Ureter (tissue), 1 donor: ENCODE results near the gene TLE1. TPM values are rescaled to one million over a fixed set of nuclear protein-coding genes. Genes with fewer than 3 reads are reported as not detected.
"Not testable (repeated sequence)": the region's sequence is repeated elsewhere in the genome, so short reads cannot be mapped to it uniquely, and the experiment has no call there.

ENCODE experiments used
- DNase-seq: peaks from one replicate; pipeline ENCODE4 v3.0.0-alpha.2; 2020; ENCODE audit warnings: low spot score
- total RNA-seq: library from RNA; stranded (reverse); gene quantifications from one replicate; pipeline ENCODE4 v1.2.4, GENCODE V29; 2023
- donor health status: DM: yes; HTN: yes; CAD: no.

The TLE1 gene
- total RNA-seq: 74.0 TPM

DNA sequence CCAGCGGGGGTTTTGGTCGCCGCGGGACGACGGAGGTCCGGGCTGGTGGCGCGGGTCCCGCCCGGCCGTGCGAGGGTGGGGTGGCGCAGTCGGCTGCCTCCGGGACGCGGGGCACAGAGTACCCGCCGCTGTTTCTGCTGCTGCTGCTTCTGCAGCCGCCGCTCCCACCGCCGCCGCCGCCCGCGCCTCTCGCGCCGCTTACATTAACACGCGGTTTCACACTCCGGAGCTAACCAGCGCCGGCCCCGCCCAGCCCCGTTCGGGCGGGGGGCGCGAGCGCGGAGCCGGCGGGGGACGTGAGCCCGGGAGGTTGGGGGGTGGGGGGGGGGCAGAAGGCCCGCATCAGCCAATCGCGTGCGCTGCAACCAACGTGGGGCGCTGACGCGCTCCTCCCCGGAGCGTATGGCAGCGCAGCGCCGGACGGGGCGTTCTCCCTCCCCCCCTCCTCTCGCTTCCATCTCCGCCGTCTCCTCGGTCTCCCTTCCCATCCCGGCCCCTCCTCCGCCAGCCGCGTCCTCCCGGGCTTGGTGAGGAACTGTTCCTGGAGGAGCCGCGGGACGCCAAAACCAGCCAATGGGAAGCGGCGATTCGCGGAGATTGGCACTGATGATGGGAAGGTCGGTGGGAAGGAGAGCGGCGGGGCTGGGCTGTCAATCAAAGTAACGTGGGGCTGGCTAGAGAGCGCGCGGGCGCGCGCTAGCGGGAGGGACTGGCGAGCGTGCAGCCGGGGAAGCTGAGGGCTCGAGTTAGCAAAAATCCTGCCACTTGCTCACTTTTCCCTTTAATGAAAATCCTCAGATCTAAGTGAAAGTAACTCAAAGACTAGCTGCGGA, at the start of gene TLE1:
TLE1 (minus strand) TSS at position 205 of the 833 bp plus-strand sequence. CDS start 1,307 bp downstream, outside the sequence.
- DNase-seq: peak; percentile 99

DNA sequence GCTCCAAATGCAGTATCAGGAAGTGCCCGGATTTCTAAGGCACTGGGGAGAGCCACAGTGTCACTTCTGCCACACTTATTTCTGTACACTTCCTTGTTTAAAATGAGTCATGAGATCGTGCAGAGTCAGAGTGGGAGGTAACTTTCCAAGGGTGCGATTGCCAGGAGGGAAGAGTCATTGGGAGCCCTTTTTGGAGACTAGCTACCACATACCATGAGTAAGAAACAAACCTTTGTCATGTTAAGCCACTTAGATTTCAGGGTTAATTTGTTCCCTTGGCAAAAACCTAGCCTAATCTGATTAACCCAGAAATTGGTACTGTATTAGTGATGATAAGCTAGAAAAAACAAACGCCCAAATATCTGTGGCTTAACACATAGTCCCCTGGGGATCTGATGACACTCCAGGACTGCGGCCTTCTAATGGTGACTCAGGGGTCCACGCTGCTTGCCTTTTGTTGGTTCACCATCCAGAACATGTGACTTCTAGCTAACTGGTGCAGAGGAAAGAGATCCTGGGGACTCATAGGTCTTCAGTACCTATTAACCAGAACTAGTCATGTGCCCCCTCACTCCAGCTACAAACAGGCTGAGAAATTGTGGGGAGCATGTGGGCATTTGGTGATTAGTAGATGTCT, 48.6 kb upstream of the TLE1 start:
- peak; percentile 80 for DNase-seq

DNA sequence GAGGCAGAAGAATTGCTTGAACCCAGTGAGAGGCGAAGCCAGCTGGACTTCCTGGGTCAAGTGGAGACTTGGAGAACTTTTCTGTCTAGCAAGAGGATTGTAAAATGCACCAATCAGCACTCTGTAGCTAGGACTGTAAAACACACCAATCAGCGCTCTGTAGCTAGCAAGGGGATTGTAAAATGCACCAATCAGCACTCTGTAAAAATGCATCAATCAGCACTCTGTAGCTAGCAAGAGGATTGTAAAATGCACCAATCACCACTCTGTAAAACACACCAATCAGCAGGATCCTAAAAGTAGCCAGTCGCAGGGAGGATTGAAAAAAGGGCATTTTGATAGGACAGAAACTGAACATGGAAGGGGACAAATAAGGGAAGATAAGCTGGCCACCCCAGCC, 41.2 kb upstream of the TLE1 start:
- not testable (repeated sequence) for DNase-seq

DNA sequence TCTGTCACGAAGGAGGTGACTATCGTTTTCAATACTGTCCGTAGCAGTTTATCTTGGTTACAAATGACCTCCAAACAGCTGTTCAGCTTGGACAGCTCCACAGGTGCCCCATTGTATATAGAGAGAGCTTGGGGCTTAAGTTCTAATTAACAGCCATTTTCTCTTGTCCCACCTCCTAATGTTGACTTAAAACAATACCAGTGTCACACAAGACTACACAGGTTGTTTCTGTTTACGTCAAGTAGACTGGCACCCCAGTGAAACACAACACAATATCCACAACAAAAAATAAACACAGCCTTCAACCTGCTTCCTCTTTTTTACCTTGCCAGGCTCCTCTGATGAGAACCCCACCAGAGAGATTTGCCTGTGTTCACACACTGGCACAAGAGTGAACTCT, 39.8 kb upstream of the TLE1 start:
- DNase-seq: no peak

DNA sequence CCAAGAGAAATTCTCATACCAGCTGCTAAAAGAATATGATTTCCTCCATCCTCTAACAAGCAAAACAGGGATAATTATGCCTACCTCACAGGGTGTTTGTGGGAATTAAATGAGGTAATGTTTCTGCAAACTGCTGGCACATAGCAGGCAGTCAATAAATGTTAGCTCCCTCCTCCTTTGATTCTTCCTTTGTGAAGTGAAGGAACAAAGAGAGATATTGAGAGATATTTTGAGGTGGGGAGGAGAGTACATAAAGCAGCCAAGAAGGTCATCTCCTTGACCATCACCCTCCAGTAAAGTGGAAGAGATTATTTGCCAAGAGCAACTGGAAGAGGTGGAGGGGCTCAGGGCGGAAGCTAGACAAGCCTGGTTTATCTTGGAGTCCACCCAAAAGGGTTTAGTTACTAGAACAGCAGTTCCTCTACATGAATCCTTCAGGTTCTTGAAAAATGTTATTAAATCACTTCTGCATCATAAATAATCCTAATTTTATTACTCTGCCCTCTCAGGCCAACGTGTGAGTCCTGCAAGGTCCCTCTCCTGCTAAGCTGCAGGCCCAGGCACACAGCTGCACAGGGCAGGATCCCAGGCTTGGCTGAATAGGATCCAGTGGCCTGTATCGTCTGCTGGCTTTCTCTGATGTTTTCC, 35.0 kb upstream of the TLE1 start:
- no peak for DNase-seq

DNA sequence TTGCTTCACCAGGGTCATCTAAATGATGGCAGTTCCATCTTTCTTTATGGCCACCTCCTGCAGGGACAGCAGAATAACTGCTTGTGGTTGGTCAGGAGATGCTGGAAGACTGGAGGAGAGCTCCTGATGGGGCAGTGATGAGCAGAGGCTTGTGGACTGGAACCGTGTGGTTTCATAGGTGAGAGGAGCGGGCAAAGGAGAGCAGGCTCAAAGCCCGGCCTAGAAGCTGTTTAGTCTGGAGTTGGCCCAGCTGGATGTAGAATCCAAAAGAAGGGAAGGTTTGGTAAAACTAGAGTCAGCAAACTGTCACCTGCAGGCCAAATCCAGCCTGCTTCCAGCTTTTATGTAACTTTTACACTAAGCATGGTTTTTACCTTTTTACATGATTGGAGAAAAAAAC, 32.9 kb upstream of the TLE1 start:
- no peak for DNase-seq

DNA sequence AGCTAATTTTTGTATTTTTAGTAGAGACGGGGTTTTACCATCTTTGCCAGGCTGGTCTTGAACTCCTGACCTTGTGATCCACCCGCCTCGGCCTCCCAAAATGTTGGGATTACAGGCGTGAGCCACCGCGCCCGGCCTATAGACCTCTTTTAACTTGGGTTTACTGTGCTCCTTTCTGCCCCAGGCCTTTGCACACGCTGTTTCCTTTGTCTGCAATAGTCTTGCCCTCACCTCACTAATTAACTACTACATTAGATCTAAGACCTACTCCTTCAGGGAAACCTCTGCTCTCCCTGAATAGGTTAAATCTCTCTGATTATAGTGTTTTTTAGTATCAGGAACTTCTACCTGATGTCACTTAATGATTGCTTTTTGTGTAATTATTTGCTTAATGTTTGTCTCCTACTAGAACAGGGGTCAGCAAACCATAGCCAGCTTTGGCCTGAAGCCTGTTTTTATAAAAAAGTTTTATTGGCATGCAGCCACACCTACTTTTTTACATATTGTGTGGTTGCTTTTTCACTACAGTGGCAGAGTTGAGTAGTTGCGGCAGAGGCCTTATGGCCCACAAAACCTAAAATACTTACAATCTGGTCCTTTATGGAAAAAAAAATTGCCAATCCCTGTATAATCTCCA, 31.2 kb upstream of the TLE1 start:
- DNase-seq: no peak

DNA sequence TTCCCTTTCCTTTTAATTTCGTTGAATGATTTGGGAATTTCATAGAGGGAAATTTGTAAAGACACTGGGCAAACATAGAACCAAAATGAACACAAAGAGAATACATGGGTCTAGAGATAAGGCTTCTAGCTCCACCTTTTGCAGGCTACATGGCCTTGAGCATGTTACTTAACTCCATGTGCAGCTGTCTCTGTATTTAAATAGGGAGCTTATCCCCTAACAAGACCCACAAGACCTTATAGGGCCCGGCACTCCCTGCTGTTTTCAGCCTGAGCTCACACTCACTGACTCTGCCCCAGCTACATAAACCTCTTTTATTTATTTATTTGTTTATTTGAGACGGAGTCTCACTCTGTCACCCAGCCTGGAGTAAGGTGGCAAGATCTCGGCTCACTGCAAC, 30.6 kb upstream of the TLE1 start:
- DNase-seq: no peak

DNA sequence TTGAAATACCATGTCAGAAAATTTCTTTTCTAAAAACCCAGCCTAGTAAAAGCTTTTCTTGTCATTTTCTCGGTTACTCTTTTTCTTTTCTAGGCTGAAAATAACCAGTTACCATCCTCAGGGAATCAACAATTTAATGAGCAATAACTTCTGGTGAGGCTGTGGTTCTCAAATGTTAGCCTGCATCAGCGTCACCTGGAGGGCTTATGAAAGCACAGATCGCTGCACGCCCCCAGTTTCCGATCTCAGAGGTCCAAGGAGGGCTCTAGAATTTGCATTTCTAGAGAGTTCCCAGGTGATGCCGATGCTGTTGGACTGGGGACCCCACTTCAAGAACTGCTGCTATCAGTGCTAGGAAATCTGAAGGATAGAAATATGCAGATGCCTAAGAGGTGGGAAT, 28.9 kb upstream of the TLE1 start:
- no peak for DNase-seq

DNA sequence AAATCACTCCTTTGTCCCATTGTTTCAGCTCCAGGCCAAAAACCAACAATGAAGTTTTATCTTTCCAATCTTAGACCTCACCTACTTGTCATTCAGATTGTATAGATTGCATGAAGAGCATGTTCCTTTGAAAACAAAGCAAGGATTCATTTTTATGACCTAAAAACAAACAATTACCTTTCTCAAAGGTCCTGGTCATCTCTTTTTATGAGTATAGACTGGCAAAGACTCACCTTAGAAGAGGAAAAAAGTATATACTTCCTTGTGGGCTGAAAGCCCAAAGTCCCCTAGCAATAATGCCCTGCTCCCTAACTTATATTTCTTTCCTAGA, 28.4 kb upstream of the TLE1 start:
- DNase-seq: no peak

DNA sequence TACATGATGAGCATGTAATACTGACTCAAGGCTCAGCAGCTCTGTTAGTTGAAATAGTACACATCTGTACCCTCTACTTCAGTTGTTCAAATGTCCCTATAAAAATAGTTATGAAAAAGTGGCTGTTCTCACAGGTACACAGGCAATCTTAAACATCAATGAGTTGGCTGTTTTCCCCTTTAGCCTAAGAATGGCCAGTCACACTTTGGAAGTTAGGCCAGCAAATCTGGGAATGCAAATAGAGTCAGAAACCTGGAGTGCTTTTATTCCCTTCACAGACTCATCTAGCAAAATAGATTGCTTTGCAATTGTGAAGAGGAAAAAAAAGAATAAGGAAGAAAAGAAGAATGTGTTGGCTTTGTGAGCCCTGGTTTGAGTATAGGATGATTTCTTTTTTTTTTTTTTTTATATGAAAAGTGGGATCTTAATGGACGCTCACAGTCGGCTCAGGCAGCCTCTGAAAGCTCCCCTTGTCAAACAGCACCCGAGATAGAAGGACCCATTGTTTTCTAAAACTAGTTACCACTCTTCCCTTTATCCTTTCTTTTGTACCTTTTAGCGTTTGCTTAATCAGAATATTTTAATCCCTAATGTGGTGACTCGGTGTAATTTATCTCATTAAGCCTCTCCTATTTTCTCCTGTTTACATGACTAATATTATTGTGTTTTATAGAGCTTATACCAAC, 27.9 kb upstream of the TLE1 start:
- no peak for DNase-seq

DNA sequence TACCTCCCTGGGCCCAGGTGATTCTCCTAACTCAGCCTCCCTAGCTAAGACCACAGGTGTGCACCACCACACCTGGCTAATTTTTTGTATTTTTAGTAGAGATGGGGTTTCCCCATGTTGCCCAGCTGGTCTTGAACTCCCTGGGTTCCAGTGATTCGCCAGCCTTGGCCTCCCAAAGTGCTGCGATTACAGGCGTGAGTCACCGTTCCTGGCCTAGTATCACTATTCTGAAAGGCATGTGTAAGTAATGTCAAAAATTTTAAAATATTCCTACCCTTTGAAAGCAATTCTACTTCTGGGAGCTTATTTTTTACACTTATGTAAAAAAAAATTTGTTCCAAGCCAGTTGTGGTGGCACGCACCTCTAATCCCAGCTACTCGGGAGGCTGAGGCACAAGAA, 27.1 kb upstream of the TLE1 start:
- DNase-seq: no peak

DNA sequence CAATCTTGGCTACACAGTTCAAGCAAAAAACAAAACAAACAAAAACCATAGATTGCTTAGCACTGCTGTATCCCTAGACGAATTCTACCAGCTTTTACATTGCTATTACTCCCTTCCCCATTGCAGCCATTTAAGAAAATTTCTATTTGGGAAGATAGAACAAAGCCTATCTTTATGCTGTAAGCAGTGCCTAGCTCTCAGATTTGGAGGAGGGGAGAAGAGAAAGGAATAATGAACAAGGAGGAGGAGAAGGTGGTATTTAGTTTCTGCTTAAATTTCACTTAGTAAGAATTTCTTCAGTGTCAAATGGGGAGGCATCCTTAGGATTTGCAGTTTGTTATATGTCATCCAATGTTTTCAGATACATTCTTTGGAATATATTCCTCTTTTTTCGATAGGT, 16.2 kb upstream of the TLE1 start:
- DNase-seq: no peak

DNA sequence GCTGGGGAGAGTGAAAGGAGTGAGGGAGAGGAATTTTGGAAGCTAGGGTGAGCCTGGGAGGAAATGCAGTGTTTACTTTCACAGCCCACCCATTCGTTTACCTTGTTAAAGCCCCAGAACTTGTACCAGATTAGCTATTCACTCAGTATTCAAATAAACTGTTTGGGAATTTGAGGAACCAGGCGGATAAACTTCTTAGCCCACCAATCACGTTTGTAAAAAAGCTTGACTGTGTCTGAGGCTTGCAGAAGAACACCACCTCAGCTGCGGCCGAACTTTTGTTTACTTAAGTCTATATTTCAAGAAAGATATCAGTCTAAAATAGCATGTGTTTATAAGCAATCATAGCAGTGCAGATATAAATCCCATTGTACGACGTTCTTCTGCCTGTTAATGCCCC, 5.2 kb upstream of the TLE1 start:
- no peak for DNase-seq

DNA sequence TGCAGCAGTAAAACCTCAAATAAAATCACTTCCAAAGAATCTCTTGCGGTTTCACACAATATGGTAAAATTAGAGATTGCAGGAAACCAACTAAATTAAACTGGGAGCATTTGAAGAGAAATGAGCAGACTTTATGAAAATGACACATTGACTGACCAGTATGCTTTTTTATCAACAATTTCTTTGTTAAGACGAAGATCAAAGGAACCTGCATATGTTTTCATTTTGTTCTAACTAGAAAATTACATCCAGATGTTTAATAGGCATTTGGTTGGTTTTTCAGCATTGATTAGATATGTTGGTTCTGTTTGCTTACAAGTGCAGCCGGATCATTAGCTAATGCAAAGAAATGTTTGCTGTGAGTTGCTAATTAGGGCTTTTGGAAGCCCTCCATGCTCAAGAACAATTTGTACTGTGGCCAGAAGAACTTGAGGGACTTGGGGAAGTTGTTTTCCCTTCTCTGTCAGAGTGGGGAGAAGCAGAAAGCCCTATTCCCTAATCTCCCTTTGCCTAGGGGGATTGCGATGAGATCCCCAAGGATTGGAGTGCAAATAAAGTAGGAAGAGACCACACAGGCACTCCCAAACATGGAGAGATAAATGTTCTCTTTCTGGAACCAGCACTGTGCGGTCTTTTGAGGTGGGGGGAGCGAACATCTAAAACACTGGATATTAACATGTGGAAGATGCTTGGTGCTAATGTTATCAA, 4.5 kb upstream of the TLE1 start:
- no peak for DNase-seq

DNA sequence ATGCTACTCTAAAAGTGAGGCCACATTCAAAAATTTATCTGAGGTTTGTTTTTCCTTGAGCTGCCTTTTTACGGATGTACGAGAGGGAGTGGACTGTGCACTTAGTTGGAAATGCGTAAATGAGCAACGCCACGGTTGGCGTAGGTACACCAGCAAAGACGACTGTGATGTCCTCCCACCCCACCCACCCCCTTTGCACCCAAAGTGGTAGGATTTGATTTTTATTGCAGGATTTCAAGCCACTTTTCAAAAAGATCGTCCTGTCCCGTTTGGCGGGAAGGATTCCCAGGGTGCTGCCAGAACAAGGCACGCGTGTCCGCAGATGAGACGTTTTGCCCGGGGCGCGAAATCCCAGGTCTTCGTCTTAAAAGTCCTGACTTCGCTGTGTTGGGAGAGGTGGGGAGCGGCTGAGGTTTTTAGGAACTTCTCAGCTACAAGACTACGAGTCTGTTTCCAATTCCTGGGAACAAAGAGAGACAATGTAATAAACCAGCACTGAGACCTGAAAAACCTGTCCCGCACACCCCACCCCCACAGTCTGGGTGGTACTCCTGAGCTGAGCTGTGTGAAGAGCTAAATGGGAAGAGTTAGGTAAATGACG, 1.0 kb upstream of the TLE1 start:
- peak; percentile 81 for DNase-seq

DNA sequence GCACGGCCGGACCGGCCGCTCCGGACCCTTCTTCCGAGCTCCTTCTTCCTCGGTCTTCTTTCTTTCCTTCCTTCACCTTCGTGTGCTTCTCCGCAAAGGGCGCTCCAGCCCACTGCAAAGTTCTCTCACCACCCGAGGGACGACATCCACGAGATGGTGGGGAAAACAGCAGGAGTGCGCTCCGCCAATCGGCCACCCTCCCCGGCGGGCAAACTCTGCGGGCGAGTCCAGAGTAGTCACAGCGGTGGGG, 329 bp downstream of the TLE1 start:
- not testable (repeated sequence) for DNase-seq

DNA sequence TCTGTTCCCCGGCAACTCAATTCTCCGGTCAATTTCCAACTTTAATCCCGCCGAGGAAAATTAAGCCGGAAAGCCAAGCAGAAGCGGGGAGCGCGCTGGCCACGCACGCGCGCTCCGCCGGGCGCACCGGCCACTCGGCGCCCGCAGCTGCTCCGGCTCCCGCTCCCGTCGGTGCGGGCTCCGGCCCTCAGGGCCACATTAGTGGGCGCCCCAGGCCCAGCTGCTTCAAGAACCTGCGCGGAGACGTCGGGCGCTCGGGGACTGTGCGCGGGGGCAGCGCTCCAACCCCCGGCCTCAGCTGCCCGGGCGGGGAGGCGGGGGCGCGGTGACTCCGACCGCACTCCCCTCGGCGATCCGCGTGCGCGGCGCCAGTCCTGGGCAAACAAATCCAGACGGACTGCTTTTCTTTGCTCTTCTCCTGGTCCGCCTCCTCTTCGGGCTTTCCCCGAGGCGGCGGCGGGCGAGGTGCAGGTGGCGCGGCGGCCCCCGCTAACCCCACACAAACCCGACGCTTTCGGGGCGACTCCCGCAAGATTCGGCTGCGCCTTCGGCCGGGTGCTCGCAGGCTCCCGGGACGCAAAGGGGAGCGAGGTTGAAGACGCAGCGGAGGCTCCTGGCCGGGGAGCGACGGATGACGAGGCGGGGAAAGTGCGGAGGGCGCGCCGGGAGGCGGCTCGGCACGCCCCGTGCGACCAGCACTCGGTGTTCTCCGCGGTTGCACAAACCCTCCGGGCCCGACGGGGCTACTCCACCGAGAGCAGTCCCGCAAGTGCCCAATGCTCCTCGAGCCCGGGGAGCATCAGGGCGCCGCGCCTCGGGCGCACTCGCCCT, 870 bp downstream of the TLE1 start:
- DNase-seq: peak; percentile 71

DNA sequence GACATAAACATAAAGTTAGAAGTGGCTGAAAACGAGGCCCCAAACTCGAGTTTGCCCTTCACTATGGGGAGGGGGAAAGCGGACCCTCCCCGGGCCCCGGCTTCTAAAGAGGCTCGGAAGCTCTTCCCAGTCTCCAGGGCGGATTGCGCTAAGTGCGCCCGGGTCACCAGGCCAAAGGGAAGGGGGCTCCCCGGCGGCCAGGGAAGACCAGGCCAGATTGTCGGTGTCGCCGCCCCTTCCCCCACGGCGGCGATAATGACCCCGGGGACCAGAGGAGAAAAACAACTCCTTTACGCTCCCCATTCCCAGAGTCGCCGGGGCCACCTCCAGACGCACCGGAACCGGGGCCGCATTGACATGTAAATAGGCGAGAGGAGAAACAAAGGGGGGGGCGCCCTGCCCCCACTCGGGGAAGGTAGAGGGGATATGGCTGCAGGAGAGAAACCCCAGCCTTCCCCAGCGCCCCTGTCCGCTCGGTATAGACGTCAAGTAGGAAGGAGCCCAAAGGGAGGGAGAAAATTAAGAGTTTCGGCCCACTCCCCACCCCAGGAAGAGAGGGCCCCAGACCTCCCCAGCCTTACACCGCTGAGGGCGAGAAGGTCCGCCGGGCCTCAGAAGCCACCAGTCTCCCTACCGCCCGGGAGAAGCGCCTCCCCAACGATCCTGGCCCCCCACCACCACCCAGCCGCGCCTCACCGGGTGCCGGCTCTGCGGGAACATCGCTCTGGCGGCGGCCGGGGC, 1.7 kb downstream of the TLE1 start:
- DNase-seq: peak; percentile 65
